ENCODE results near the gene LIPK. TPM values are rescaled to one million over a fixed set of nuclear protein-coding genes. Genes with fewer than 3 reads are reported as not detected.

LIPK gene
- total RNA-seq, 6 experiments from 2014 or later = not detected

DNA sequence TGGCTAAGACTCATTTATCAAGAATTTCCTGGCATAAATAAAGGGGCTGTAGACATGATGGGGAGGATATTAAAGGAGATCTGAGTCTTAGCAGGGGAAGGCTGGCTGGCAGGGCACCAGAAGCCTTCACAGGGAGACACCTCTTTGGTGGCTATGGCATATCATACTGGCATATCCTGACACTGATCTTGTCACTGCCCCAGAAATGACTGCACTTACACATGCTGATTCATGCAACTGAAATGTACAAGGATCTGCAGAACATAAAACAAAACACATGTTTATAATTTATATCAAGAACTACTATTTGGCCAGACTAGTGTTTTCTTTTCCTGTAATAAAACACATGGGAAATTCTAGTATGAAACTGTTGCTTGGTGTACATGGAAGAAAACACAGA lies 48.2 kb downstream of the LIPK start:
- Mint-ChIP-seq H3K4me3 (no peak overlapping the region), H3K27ac (no peak overlapping the region), H3K9me3 (peaks cover 5% of the 10 kb centered on the region), H3K4me1 (ENCODE audit: low read depth) (peaks cover 11% of the 10 kb centered on the region), H3K36me3 (ENCODE audit: low read depth) (0 out of 2 replicates have a peak, but pooled peaks cover 4% of the 10 kb centered on the region), H3K27me3 (ENCODE audit: insufficient read depth) (peaks cover 5% of the 10 kb centered on the region)
- no peak for TF ChIP-seq CTCF (IDR thresholded peaks at IDR 0.05)
- peak; percentile 60 for DNase-seq

DNA sequence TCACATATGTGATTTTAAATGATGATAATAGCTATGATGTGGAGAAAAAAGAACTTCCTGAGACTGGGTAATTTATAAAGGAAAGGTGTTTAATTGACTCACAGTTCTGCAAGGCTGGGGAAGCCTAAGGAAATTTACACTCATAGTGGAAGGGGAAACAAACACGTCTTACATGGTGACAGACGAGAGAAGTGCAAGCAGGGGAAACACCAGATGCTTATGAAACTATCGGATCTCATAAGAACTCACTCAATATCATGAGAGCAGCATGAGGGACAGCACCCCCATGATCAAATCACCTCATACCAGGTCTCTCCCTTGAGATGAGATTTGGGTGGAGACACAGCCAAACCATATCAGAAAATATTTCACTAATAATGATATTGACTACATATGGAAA lies 49.7 kb downstream of the LIPK start:
- no peaks in the 10 kb centered on the region for H3K9me3 Mint-ChIP-seq
- peaks cover 5% of the 10 kb centered on the region; the same call in 1 of the 2 replicates for H3K27me3 Mint-ChIP-seq (ENCODE audit: insufficient read depth)
- H3K4me3 Mint-ChIP-seq = no peak overlapping the region
- H3K27ac Mint-ChIP-seq = no peak overlapping the region
- TF ChIP-seq CTCF (IDR thresholded peaks at IDR 0.05) = no peak
- peaks cover 11% of the 10 kb centered on the region for H3K4me1 Mint-ChIP-seq (ENCODE audit: low read depth)
- DNase-seq = no peak
- no peaks in the 10 kb centered on the region for H3K36me3 Mint-ChIP-seq (ENCODE audit: low read depth)

DNA sequence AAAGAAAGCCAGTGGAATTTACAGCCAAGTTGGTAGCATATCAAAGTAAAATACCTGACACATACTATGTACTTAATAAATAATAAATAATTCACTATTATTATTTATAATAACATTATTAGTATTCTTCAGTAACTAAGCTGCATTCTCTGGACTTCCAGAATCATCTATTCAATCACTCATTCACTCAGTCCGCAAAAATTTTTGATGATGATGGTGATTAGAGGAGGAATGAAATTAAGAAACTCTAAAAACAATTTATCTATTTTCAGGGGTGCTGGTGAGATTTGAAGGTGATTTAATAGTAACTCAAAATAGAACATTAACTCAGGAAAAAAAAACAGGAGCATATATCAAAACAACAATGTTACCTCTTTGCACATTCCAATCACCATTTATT lies 50.6 kb downstream of the LIPK start:
- Mint-ChIP-seq H3K9me3 (no peaks in the 10 kb centered on the region), H3K36me3 (ENCODE audit: low read depth) (no peaks in the 10 kb centered on the region), H3K4me1 (ENCODE audit: low read depth) (peaks cover 11% of the 10 kb centered on the region), H3K4me3 (no peak overlapping the region), H3K27ac (no peak overlapping the region), H3K27me3 (ENCODE audit: insufficient read depth) (peaks cover under 1% of the 10 kb centered on the region; the same call in 1 of the 2 replicates)
- no peak for DNase-seq
- no peak for TF ChIP-seq CTCF (IDR thresholded peaks at IDR 0.05)

GRCh38 chr10:88759366-88760101 lies 53.5 kb downstream of the LIPK start, which contains the start of gene LIPN:
LIPN (plus strand) TSS chr10:88760020; CDS start chr10:88761406, 1,386 bp downstream.
- H3K27ac Mint-ChIP-seq = no peak within 1 kb of the TSS
- peaks cover 8% of the 10 kb centered on the region; the same call in 1 of the 2 replicates for H3K27me3 Mint-ChIP-seq (ENCODE audit: insufficient read depth)
- H3K4me1 Mint-ChIP-seq (ENCODE audit: low read depth) = peaks cover 9% of the 10 kb centered on the region
- DNase-seq = no peak
- no peaks in the 10 kb centered on the region for H3K9me3 Mint-ChIP-seq
- no peaks in the 10 kb centered on the region for H3K36me3 Mint-ChIP-seq (ENCODE audit: low read depth)
- no peak within 1 kb of the TSS for H3K4me3 Mint-ChIP-seq
- TF ChIP-seq CTCF (IDR thresholded peaks at IDR 0.05) = no peak

DNA sequence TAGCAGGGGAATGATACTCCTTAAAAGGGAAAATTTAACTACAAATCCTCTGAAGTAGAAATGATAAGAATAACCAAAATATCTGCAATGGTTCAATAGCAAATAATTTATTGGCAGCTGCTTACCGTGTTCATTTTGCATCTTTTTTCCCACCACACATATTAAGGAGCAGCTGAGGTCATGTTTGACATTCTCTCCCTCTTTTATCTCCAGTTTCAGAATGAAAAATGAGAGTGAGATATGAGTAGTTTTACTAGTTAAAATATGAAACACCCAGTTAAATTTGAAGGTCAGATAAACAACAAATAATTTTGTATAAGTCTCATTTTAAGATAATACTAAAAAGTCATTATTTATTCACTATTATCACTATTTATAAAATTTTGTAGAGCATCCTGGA lies 56.9 kb downstream of the LIPK start:
- Mint-ChIP-seq H3K4me3 (no peak overlapping the region), H3K4me1 (ENCODE audit: low read depth) (peaks cover 10% of the 10 kb centered on the region; the same call in 1 of the 2 replicates), H3K27ac (no peak overlapping the region), H3K9me3 (no peaks in the 10 kb centered on the region), H3K36me3 (ENCODE audit: low read depth) (no peaks in the 10 kb centered on the region), H3K27me3 (ENCODE audit: insufficient read depth) (peaks cover 11% of the 10 kb centered on the region; the same call in 1 of the 2 replicates)
- no peak for DNase-seq
- no peak for TF ChIP-seq CTCF (IDR thresholded peaks at IDR 0.05)

Data from HFFc6 (cell line).